GM12878 (cell line): ENCODE data around the gene DNAAF6. TPM values are rescaled to one million over a fixed set of nuclear protein-coding genes. Genes with fewer than 3 reads are reported as not detected.

Source experiments
- ATAC-seq: fragments of 200-7000 bp; cut with Tn5 transposase; 3 replicates; pipeline ENCODE4 v1.9.1; 2020; ENCODE audit warnings: mild to moderate bottlenecking, moderate library complexity
- BruUV-seq: library from RNA; stranded (reverse); fragments of 400-500 nt; replicated peaks from 2 replicates; lab custom pipeline; 2021; lab: Mats Ljungman, UMichigan
- CTCF ChIA-PET: fragments of 300-600 bp; sonication (Branson Sonifier 250); formaldehyde crosslinking; extraction: SDS; loops from one replicate; lab custom pipeline; 2021; ENCODE audit warnings: inconsistent platforms; lab: Yijun Ruan, JAX
- POLR2A ChIA-PET: fragments of 350-600 bp; formaldehyde crosslinking; extraction: SDS; loops from one replicate; lab custom pipeline; 2021; ENCODE audit warnings: inconsistent platforms; lab: Charles Lee
- RAD21 ChIA-PET: fragments of 300-600 bp; sonication (Branson Sonifier 250); formaldehyde crosslinking; loops from one replicate; lab custom pipeline; 2023; ENCODE audit warnings: antibody characterized with exemption; ENCODE audit not compliant: unreplicated experiment; lab: Charles Lee
- SMC1A ChIA-PET: fragments of 300-600 bp; sonication (Branson Sonifier 250); formaldehyde crosslinking; loops from one replicate; lab custom pipeline; 2023; ENCODE audit not compliant: unreplicated experiment, uncharacterized antibody; lab: Charles Lee
- DNase-seq: peaks from one replicate; pipeline ENCODE4 v3.0.0-alpha.2; 2011; ENCODE audit warnings: low read depth, low spot score
- FAIRE-seq: peaks from 3 replicates; lab custom pipeline; 2011; peaks lifted over from hg19 to GRCh38; lab: Jason Lieb, UNC
- H2AFZ ChIP-seq: 2 replicates; pipeline ENCODE4 v1.6.0; 2011; ENCODE audit warnings: low read depth, low read length, control low read depth; ENCODE audit not compliant: control insufficient read depth
- H3K27ac ChIP-seq: 2 replicates; pipeline ENCODE4 v1.5.1; 2011; ENCODE audit warnings: control low read depth; ENCODE audit not compliant: control insufficient read depth, insufficient read depth
- H3K27me3 ChIP-seq, 2 experiments: replicated peaks in 1 of 2; 2 replicates each; pipeline versions ENCODE4 v1.6.0 to v1.6.1; 2011; ENCODE audit warnings: low read length in 1 of 2; ENCODE audit not compliant: control insufficient read depth in 2 of 2, insufficient read depth in 2 of 2
- H3K36me3 ChIP-seq, 2 experiments: 2 replicates each; pipeline ENCODE4 v1.5.1; 2011; ENCODE audit warnings: low read length in 1 of 2; ENCODE audit not compliant: control insufficient read depth in 2 of 2, insufficient read depth in 2 of 2
- H3K4me1 ChIP-seq: 2 replicates; pipeline ENCODE4 v1.6.1; 2011; ENCODE audit warnings: mild to moderate bottlenecking, low read length, moderate library complexity, mixed read lengths; ENCODE audit not compliant: control insufficient read depth, insufficient read depth
- H3K4me2 ChIP-seq: 2 replicates; pipeline ENCODE4 v1.6.0; 2011; ENCODE audit warnings: control low read depth; ENCODE audit not compliant: control insufficient read depth, insufficient read depth
- H3K4me3 ChIP-seq: fragments of 200-600 bp; sonication (generic); 2 replicates; pipeline ENCODE4 v1.5.1; 2016
- H3K79me2 ChIP-seq: 2 replicates; pipeline ENCODE4 v1.6.0; 2011; ENCODE audit warnings: low read length; ENCODE audit not compliant: control insufficient read depth, insufficient read depth
- H3K9ac ChIP-seq: 2 replicates; pipeline ENCODE4 v1.8.0; 2011; ENCODE audit warnings: low read length, control low read depth, mixed read lengths; ENCODE audit not compliant: control insufficient read depth, insufficient read depth
- H3K9me3 ChIP-seq: replicated peaks from 3 replicates; pipeline ENCODE4 v1.5.1; 2011; ENCODE audit warnings: mild to moderate bottlenecking, low read length; ENCODE audit not compliant: control insufficient read depth, insufficient read depth
- H4K20me1 ChIP-seq: 2 replicates; pipeline ENCODE4 v1.6.0; 2011; ENCODE audit not compliant: control insufficient read depth, insufficient read depth
- ATF2 ChIP-seq: IDR thresholded peaks from 2 replicates; pipeline ENCODE4 v1.6.1; 2012; ENCODE audit warnings: low read length, inconsistent platforms
- ATF7 ChIP-seq: fragments of 450-650 bp; IDR thresholded peaks from 2 replicates; pipeline ENCODE4 v1.6.1; 2016; ENCODE audit warnings: low read depth, mild to moderate bottlenecking
- ELK1 ChIP-seq: IDR thresholded peaks from 2 replicates; pipeline ENCODE4 v1.6.1; 2012; ENCODE audit warnings: low read depth, low read length, improper control_type of control experiment
- IKZF1 ChIP-seq: fragments of 450-650 bp; conservative IDR thresholded peaks from 2 replicates; pipeline ENCODE4 v1.6.1; 2017; ENCODE audit warnings: antibody characterized with exemption, mild to moderate bottlenecking
- IRF4 ChIP-seq: IDR thresholded peaks from 2 replicates; pipeline ENCODE4 v1.6.1; 2011; ENCODE audit warnings: low read depth, low read length
- MEF2A ChIP-seq: IDR thresholded peaks from 2 replicates; pipeline ENCODE4 v1.6.1; 2011; ENCODE audit warnings: low read depth, mild to moderate bottlenecking, low read length, moderate library complexity; ENCODE audit not compliant: insufficient read depth
- MYB ChIP-seq: fragments of 150-350 bp; IDR thresholded peaks from 2 replicates; pipeline ENCODE4 v1.6.1; 2014; ENCODE audit warnings: mild to moderate bottlenecking, low read depth, low read length, borderline replicate concordance
- NKRF ChIP-seq: fragments of 450-650 bp; conservative IDR thresholded peaks from 2 replicates; pipeline ENCODE4 v1.6.1; 2017; ENCODE audit warnings: mild to moderate bottlenecking, moderate library complexity
- PAX8 ChIP-seq: fragments of 450-650 bp; IDR thresholded peaks from 2 replicates; pipeline ENCODE4 v1.6.1; 2017; ENCODE audit warnings: mild to moderate bottlenecking, moderate library complexity
- SMC3 ChIP-seq: IDR thresholded peaks from 2 replicates; pipeline ENCODE4 v1.6.1; 2011; ENCODE audit warnings: low read length, improper control_type of control experiment, borderline replicate concordance
- SP1 ChIP-seq: IDR thresholded peaks from one replicate; pipeline ENCODE4 v1.6.1; 2011; ENCODE audit warnings: low read depth, low read length
- ZBTB4 ChIP-seq: fragments of 450-650 bp; formaldehyde crosslinking; IDR thresholded peaks from 2 replicates; pipeline ENCODE4 v1.4.0; 2022; ENCODE audit warnings: mild to moderate bottlenecking, moderate library complexity
- ZNF622 ChIP-seq: fragments of 450-650 bp; IDR thresholded peaks from 2 replicates; pipeline ENCODE4 v1.6.1; 2017; ENCODE audit warnings: mild to moderate bottlenecking, inconsistent platforms
- WGBS: methylation state at CpG from one replicate; pipeline ENCODE4 v1.1.6; 2016; ENCODE audit warnings: low lambda C conversion rate; ENCODE audit not compliant: insufficient replicate concordance, insufficient coverage; ENCODE audit errors: missing lambda C conversion rate; 5-methylcytosine and 5-hydroxymethylcytosine counted together
- in situ Hi-C: fragments of 300-500 bp; cut with MboI; formaldehyde crosslinking; loops from 9 replicates; pipeline ENCODE4 v1.14.3; 2018; ENCODE audit warnings: mixed read lengths
- intact Hi-C: fragments of 100-400 bp; cut with micrococcal nuclease; formaldehyde crosslinking; loops from one replicate; pipeline ENCODE4 v1.14.2; 2022; ENCODE audit not compliant: unreplicated experiment
- polyA plus RNA-seq, 11 experiments: library from polyadenylated mRNA; depleted of rRNA in 4 of 11; unstranded in 6 of 11; stranded (reverse) in 5 of 11; fragments of >200 nt; fragmentation: Nextera tagmentation in 4 of 11; fragmentation: Illumina TruSeq in 1 of 11; extraction: Ambion mirVana in 4 of 11; extraction: Trizol in 1 of 11; gene quantifications; 1 replicate in 1 of 11; 2 replicates in 10 of 11; pipeline versions ENCODE4 v1.2.1 to v1.2.3, GENCODE V29; 2011 to 2016; ENCODE audit warnings: inconsistent platforms in 2 of 11, missing spikeins in 2 of 11, low read depth in 1 of 11
- total RNA-seq, 4 experiments: library from RNA; depleted of rRNA in 3 of 4; stranded (reverse); fragments of >200 nt in 3 of 4; fragmentation: Illumina TruSeq in 1 of 4; extraction: Trizol in 1 of 4; gene quantifications; 2 replicates each; pipeline versions ENCODE4 v1.2.1 to v1.2.3, GENCODE V29; 2013 to 2021

The DNAAF6 gene
- total and polyA plus RNA-seq, 10 of the 15 experiments (the other 5 are each of a cell fraction or from before 2014, with no cell fraction given), result not detected

- H3K36me3 ChIP-seq, result no peaks in the 10 kb centered on the region
- intact Hi-C loops, result no loop called here
- no peak for FAIRE-seq
- H3K9ac ChIP-seq, result no peak overlapping the region
- H3K79me2 ChIP-seq, result no peaks in the 10 kb centered on the region
- H3K4me1 ChIP-seq, result no peaks in the 10 kb centered on the region
- RAD21 ChIA-PET, result interaction anchor here (1.2 kb wide), 1 partner anchor 291 kb away, joined by 3 read pairs; no protein-coding TSS in a partner anchor
- no peak for ATAC-seq
- H2AFZ ChIP-seq, result no peak overlapping the region
- no peaks in the 10 kb centered on the region for H3K9me3 ChIP-seq
- H3K27me3 ChIP-seq, result no peaks in the 10 kb centered on the region
- POLR2A ChIA-PET, result no interaction called here
- H3K27ac ChIP-seq, result no peak overlapping the region
- H3K4me3 ChIP-seq, result no peak overlapping the region
- CTCF ChIA-PET, result interaction anchor here (0.9 kb wide), 1 partner anchor 396 kb away, joined by 3 read pairs; no protein-coding TSS in a partner anchor
- WGBS, result 17% methylated on average over 2 of the region's 2 CpGs
- BruUV-seq, result no TSS peak
- no peak for DNase-seq
- in situ Hi-C loops, result no loop called here
- SMC1A ChIA-PET, result no interaction called here
- no peaks in the 10 kb centered on the region for H4K20me1 ChIP-seq
- H3K4me2 ChIP-seq, result no peak overlapping the region
- no peak for TF ChIP-seq IRF4
- TF ChIP-seq ATF2, result no peak
- no peak for TF ChIP-seq NKRF
- TF ChIP-seq ZBTB4 (CRISPR knock-in tag), result no peak
- TF ChIP-seq ELK1, result no peak
- no peak for TF ChIP-seq MYB
- no peak for TF ChIP-seq SP1
- no peak for TF ChIP-seq PAX8
- no peak for TF ChIP-seq MEF2A
- TF ChIP-seq SMC3, result no peak
- no peak for TF ChIP-seq ZNF622
- no peak for TF ChIP-seq ATF7
- no peak for TF ChIP-seq IKZF1
These were observed 83.6 kb downstream of the DNAAF6 start for GRCh38 chrX:107290019-107290418.
